Ascending aorta (tissue), 2 donors: ENCODE measurements around the gene GDF11. TPM values are rescaled to one million over a fixed set of nuclear protein-coding genes. Genes with fewer than 3 reads are reported as not detected.

Source experiments
- DNase-seq, 2 donors: peaks; one replicate each; pipeline ENCODE4 v3.0.0-alpha.2; 2019; ENCODE audit warnings: low spot score in 2 of 2
- H3K27ac ChIP-seq, 2 donors: fragments of 200-600 bp; sonication (generic); one replicate each; pipeline ENCODE4 v1.5.1; 2016 to 2017; ENCODE audit warnings: mild to moderate bottlenecking in 1 of 2
- H3K27me3 ChIP-seq: fragments of 200-600 bp; sonication (generic); one replicate; pipeline ENCODE4 v1.5.1; 2017
- H3K36me3 ChIP-seq, 2 donors: fragments of 200-600 bp; sonication (generic); one replicate each; pipeline ENCODE4 v1.5.1; 2016
- H3K4me1 ChIP-seq, 2 donors: fragments of 200-600 bp; sonication (generic); one replicate each; pipeline ENCODE4 v1.5.1; 2016 to 2017; ENCODE audit warnings: mild to moderate bottlenecking in 1 of 2
- H3K4me3 ChIP-seq, 2 donors: fragments of 200-600 bp; sonication (generic); one replicate each; pipeline ENCODE4 v1.5.1; 2016 to 2017; ENCODE audit warnings: mild to moderate bottlenecking in 1 of 2
- H3K9me3 ChIP-seq, 2 donors: fragments of 200-600 bp; sonication (generic); one replicate each; pipeline ENCODE4 v1.5.1; 2016
- intact Hi-C: fragments of 100-400 bp; cut with DNase I; formaldehyde crosslinking; loops from one replicate; pipeline ENCODE4 v1.15.1; 2023
- total RNA-seq: library from RNA; depleted of rRNA; stranded (reverse); fragments of >200 nt; gene quantifications from one replicate; pipeline ENCODE4 v1.1.0, GENCODE V29; 2016
- TF ChIP-seq, protein P1 (sequence below), 3 experiments: fragments of 200-600 bp in 2 of 3; fragments of 450-650 bp in 1 of 3; sonication (generic) in 2 of 3; IDR thresholded peaks; one replicate each; pipeline ENCODE4 v1.5.1; 2016 to 2019; ENCODE audit warnings: antibody characterized with exemption in 3 of 3, mild to moderate bottlenecking in 1 of 3, moderate library complexity in 1 of 3

Gene GDF11
- total RNA-seq, 1 donor from 2014 or later: 1.6 TPM

DNA sequence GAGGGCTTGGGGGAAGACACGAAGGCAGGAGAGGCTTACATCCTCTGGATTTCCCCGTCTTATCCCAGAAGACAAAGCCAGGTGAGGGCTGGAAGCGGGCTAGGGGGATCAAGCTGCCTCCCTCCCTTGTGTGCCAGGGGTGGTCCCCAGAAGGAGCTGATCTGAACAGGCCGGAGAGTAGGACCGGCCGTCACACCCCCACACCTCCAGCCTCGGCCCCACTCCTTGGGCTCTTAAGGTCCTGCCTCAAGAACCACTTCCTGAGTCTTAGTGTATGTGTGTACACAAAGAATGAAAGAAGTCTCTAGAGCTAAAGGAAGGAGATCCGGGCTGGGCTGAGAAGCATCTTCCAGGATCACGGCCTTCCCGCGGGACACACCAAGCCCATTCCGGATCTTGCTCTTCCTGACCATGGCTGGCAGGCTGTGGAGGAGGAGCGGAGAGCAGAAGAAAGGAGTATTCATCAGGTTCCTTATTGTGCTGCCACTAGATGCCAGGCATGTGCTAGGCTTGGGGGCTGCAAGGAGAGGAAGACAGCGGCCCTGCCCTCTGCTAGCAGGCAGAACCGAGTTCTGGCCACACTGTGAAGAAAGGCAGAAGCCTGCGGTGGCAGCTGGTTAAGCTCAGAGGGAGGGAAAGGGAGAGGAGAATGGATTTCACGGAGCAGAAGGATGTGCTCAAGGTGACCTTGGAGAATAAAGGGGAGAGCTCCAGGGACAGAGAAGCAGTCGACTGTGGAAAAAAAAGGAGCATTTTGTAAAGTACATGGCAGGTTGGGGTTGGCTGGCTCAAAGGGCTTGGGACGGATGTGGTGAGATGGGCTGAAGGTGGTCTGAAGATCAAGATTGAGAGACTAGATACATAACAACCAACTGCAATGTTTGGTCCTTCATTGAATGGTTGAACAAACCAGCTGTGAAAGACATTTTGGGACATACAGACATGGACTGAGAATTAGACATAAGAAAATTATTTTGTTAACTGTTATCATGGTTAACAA, 12.8 kb upstream of the GDF11 start:
- TF ChIP-seq, protein P1, sequence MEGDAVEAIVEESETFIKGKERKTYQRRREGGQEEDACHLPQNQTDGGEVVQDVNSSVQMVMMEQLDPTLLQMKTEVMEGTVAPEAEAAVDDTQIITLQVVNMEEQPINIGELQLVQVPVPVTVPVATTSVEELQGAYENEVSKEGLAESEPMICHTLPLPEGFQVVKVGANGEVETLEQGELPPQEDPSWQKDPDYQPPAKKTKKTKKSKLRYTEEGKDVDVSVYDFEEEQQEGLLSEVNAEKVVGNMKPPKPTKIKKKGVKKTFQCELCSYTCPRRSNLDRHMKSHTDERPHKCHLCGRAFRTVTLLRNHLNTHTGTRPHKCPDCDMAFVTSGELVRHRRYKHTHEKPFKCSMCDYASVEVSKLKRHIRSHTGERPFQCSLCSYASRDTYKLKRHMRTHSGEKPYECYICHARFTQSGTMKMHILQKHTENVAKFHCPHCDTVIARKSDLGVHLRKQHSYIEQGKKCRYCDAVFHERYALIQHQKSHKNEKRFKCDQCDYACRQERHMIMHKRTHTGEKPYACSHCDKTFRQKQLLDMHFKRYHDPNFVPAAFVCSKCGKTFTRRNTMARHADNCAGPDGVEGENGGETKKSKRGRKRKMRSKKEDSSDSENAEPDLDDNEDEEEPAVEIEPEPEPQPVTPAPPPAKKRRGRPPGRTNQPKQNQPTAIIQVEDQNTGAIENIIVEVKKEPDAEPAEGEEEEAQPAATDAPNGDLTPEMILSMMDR (IDR thresholded peaks at IDR 0.05): no peak
- H3K36me3 ChIP-seq: peaks cover 7 to 22% of the 10 kb centered on the region in 2 donors
- H3K27ac ChIP-seq: peak overlapping the region; percentile 99
- peak overlapping the region; percentile 80 to 98 for H3K4me3 ChIP-seq
- intact Hi-C loops: loop anchor here (2.0 to 10.0 kb wide), 2 partner anchors 49 to 1305 kb away; a partner anchor contains a TSS
- H3K4me1 ChIP-seq: peaks cover 13 to 31% of the 10 kb centered on the region in 2 donors
- H3K27me3 ChIP-seq: no peaks in the 10 kb centered on the region
- H3K9me3 ChIP-seq: no peaks in the 10 kb centered on the region
- DNase-seq: no peak

GRCh38 chr12:55732288-55732687, 10.6 kb upstream of the GDF11 start:
- H3K27ac ChIP-seq: peak overlapping the region in 1 of 2 donors; percentile 10
- intact Hi-C loops: no loop called here
- DNase-seq: peak in 1 of 2 donors; percentile 56
- H3K36me3 ChIP-seq: no peaks in the 10 kb centered on the region
- H3K27me3 ChIP-seq: no peaks in the 10 kb centered on the region
- H3K4me3 ChIP-seq: no peak overlapping the region
- TF ChIP-seq, protein P1 (IDR thresholded peaks at IDR 0.05): no peak
- H3K9me3 ChIP-seq: no peaks in the 10 kb centered on the region
- peaks cover 7 to 11% of the 10 kb centered on the region in 2 donors for H3K4me1 ChIP-seq

- H3K27ac ChIP-seq: no peak overlapping the region
- peak in 1 of 2 donors; percentile 53 for DNase-seq
These were observed 9.8 kb upstream of the GDF11 start for GRCh38 chr12:55733021-55733555.

GRCh38 chr12:55733858-55734257, 9.1 kb upstream of the GDF11 start:
- H3K36me3 ChIP-seq: no peaks in the 10 kb centered on the region
- intact Hi-C loops: no loop called here
- H3K4me1 ChIP-seq: peaks cover 7 to 20% of the 10 kb centered on the region in 2 donors
- no peaks in the 10 kb centered on the region for H3K9me3 ChIP-seq
- TF ChIP-seq, protein P1 (IDR thresholded peaks at IDR 0.05): no peak
- peak in 1 of 2 donors; percentile 18 for DNase-seq
- no peak overlapping the region for H3K4me3 ChIP-seq
- H3K27ac ChIP-seq: no peak overlapping the region
- H3K27me3 ChIP-seq: no peaks in the 10 kb centered on the region

More at GRCh38 chr12:55733021-55733555, 9.8 kb upstream of the GDF11 start:
- H3K9me3 ChIP-seq: no peaks in the 10 kb centered on the region
- no peaks in the 10 kb centered on the region for H3K27me3 ChIP-seq
- TF ChIP-seq, protein P1 (IDR thresholded peaks at IDR 0.05): no peak
- no peaks in the 10 kb centered on the region for H3K36me3 ChIP-seq
- intact Hi-C loops: no loop called here
- no peak overlapping the region for H3K4me3 ChIP-seq
- peaks cover 6 to 18% of the 10 kb centered on the region in 2 donors for H3K4me1 ChIP-seq

DNA sequence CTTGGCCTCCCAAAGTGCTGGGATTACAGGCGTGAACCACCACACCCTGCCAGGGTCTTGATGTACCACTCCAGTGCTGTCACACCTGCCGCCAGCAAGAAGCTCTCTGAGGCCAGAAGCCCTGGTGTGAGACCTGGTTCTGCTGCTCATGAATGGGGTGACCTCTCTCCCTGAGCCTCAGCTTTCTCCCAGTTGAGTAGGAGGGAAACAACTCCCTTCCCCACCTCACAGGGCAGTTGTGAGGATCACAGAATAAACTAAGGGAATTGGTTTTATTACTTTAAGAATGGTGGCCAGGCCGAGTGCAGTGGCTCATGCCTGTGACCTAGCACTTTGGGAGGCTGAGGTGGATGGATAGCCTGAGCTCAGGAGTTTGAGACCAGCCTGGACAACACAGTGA, 8.3 kb upstream of the GDF11 start:
- H3K27ac ChIP-seq: no peak overlapping the region
- DNase-seq: peak in 1 of 2 donors; percentile 53
- H3K27me3 ChIP-seq: no peaks in the 10 kb centered on the region
- no peaks in the 10 kb centered on the region for H3K9me3 ChIP-seq
- peaks cover 7 to 20% of the 10 kb centered on the region in 2 donors for H3K4me1 ChIP-seq
- H3K4me3 ChIP-seq: no peak overlapping the region
- intact Hi-C loops: no loop called here
- H3K36me3 ChIP-seq: no peaks in the 10 kb centered on the region
- TF ChIP-seq, protein P1 (IDR thresholded peaks at IDR 0.05): no peak
